Smooth muscle cell (in vitro differentiated cells): ENCODE measurements around the gene IL18RAP. TPM values are rescaled to one million over a fixed set of nuclear protein-coding genes. Genes with fewer than 3 reads are reported as not detected.

Source experiments
- DNase-seq: peaks from one replicate; lab custom pipeline; 2025; ENCODE audit not compliant: unreplicated experiment; lab: John Stamatoyannopoulos, UW
- H2AFZ ChIP-seq: fragments of 200-600 bp; sonication (generic); 2 replicates; pipeline ENCODE4 v1.6.0; 2016; ENCODE audit warnings: antibody characterized with exemption, low read depth, mild to moderate bottlenecking
- H3F3A ChIP-seq: fragments of 200-600 bp; sonication (generic); 2 replicates; pipeline ENCODE4 v1.6.0; 2017; ENCODE audit warnings: antibody characterized with exemption, low read depth
- H3K27ac ChIP-seq: fragments of 200-600 bp; sonication (generic); 2 replicates; pipeline ENCODE4 v1.5.1; 2016; ENCODE audit warnings: low read depth, mild to moderate bottlenecking
- H3K27me3 ChIP-seq: fragments of 200-600 bp; sonication (generic); 2 replicates; pipeline ENCODE4 v1.6.1; 2016; ENCODE audit warnings: low read depth, mild to moderate bottlenecking
- H3K36me3 ChIP-seq: fragments of 200-600 bp; sonication (generic); 2 replicates; pipeline ENCODE4 v1.5.1; 2016; ENCODE audit warnings: low read depth
- H3K4me1 ChIP-seq: fragments of 200-600 bp; sonication (generic); 2 replicates; pipeline ENCODE4 v1.5.1; 2016; ENCODE audit warnings: low read depth
- H3K4me2 ChIP-seq: fragments of 200-600 bp; sonication (generic); 2 replicates; pipeline ENCODE4 v1.6.0; 2016; ENCODE audit warnings: mild to moderate bottlenecking
- H3K4me3 ChIP-seq: fragments of 200-600 bp; sonication (generic); 2 replicates; pipeline ENCODE4 v1.5.1; 2016; ENCODE audit warnings: mild to moderate bottlenecking
- H3K79me2 ChIP-seq: fragments of 200-600 bp; sonication (generic); 2 replicates; pipeline ENCODE4 v1.6.0; 2016; ENCODE audit warnings: low read depth, mild to moderate bottlenecking
- H3K9ac ChIP-seq: fragments of 200-600 bp; sonication (generic); 2 replicates; pipeline ENCODE4 v1.6.0; 2016; ENCODE audit warnings: low read depth
- H3K9me3 ChIP-seq: fragments of 200-600 bp; sonication (generic); replicated peaks from 2 replicates; pipeline ENCODE4 v1.5.1; 2016; ENCODE audit warnings: low read depth
- H4K20me1 ChIP-seq: fragments of 200-600 bp; sonication (generic); 2 replicates; pipeline ENCODE4 v1.6.0; 2016; ENCODE audit warnings: low read depth
- CTCF ChIP-seq: fragments of 200-600 bp; sonication (generic); IDR thresholded peaks from 2 replicates; pipeline ENCODE4 v1.5.1; 2017; ENCODE audit warnings: borderline replicate concordance, mild to moderate bottlenecking, antibody characterized with exemption; ENCODE audit not compliant: insufficient read depth, poor library complexity, severe bottlenecking
- WGBS: methylation state at CpG from one replicate; pipeline ENCODE4 v1.1.7; 2016; ENCODE audit warnings: low lambda C conversion rate; 5-methylcytosine and 5-hydroxymethylcytosine counted together
- polyA plus RNA-seq: library from polyadenylated mRNA; unstranded; fragments of >200 nt; fragmentation: Nextera tagmentation; extraction: Ambion mirVana; gene quantifications from 2 replicates; pipeline ENCODE4 v1.2.1, GENCODE V29; 2016
- total RNA-seq: library from RNA; depleted of rRNA; stranded (reverse); fragments of >200 nt; gene quantifications from 2 replicates; pipeline ENCODE4 v1.2.3, GENCODE V29; 2014

IL18RAP gene
- total and polyA plus RNA-seq, 2 experiments from 2014 or later = not detected

GRCh38 chr2:102478686-102479470, 55.9 kb downstream of the IL18RAP start:
- H2AFZ ChIP-seq = no peak overlapping the region
- no peaks in the 10 kb centered on the region for H3K79me2 ChIP-seq
- H3K9ac ChIP-seq = no peak overlapping the region
- no peak for TF ChIP-seq CTCF
- H3K4me2 ChIP-seq = no peak overlapping the region
- H4K20me1 ChIP-seq = no peaks in the 10 kb centered on the region
- H3K4me1 ChIP-seq = no peaks in the 10 kb centered on the region
- H3K36me3 ChIP-seq = no peaks in the 10 kb centered on the region
- no peak overlapping the region for H3K4me3 ChIP-seq
- no peak overlapping the region for H3K27ac ChIP-seq
- 95% methylated on average over 36 of the region's 36 CpGs for WGBS
- DNase-seq = no peak
- H3K9me3 ChIP-seq = no peaks in the 10 kb centered on the region
- H3K27me3 ChIP-seq = no peaks in the 10 kb centered on the region
- no peaks in the 10 kb centered on the region for H3F3A ChIP-seq

- no peak for DNase-seq
- no peak overlapping the region for H3K4me3 ChIP-seq
- no peak overlapping the region for H3K4me2 ChIP-seq
- no peaks in the 10 kb centered on the region for H3F3A ChIP-seq
- no peak for TF ChIP-seq CTCF
- H4K20me1 ChIP-seq = no peaks in the 10 kb centered on the region
- H3K4me1 ChIP-seq = no peaks in the 10 kb centered on the region
- H3K27ac ChIP-seq = no peak overlapping the region
- no peaks in the 10 kb centered on the region for H3K9me3 ChIP-seq
- WGBS = 92% methylated on average over 11 of the region's 11 CpGs
- no peaks in the 10 kb centered on the region for H3K79me2 ChIP-seq
- no peak overlapping the region for H3K9ac ChIP-seq
- H2AFZ ChIP-seq = no peak overlapping the region
- no peaks in the 10 kb centered on the region for H3K36me3 ChIP-seq
- no peaks in the 10 kb centered on the region for H3K27me3 ChIP-seq
Measured at GRCh38 chr2:102480285-102481195, 57.6 kb downstream of the IL18RAP start.

- Histone ChIP-seq H3F3A (no peaks in the 10 kb centered on the region), H3K4me3 (no peak overlapping the region), H3K79me2 (no peaks in the 10 kb centered on the region), H3K4me2 (no peak overlapping the region), H3K27ac (no peak overlapping the region), H3K9ac (no peak overlapping the region), H3K27me3 (no peaks in the 10 kb centered on the region), H2AFZ (no peak overlapping the region), H3K4me1 (no peaks in the 10 kb centered on the region), H3K9me3 (no peaks in the 10 kb centered on the region), H4K20me1 (no peaks in the 10 kb centered on the region), H3K36me3 (no peaks in the 10 kb centered on the region)
- WGBS = 75% methylated on average over 7 of the region's 7 CpGs
- no peak for DNase-seq
- TF ChIP-seq CTCF = no peak
Measured at GRCh38 chr2:102481931-102482330, 59.0 kb downstream of the IL18RAP start.
